ENCODE results near the gene ASCC2.

DNA sequence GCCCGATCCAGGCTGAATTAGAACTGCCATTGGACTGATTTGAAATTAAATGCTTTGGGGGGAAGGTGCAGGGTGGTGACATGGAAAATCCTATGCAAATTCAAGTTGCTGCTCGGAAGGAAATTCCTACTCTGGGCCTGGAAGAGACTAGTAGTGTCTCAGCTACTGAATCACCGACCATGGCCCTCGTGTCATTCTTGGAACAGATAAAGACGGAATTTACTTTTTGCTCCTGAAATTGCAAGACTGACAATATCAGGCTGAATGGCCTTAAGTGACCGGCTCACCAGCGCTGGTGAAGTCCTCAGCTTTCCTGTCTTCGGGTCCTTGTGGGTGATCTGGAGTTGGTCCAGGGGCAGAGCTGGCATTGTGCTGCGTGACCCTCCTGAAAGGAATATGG lies 6.1 kb downstream of the ASCC2 start:
- TF ChIP-seq MAZ (IDR thresholded peaks at IDR 0.05; ENCODE audit: borderline replicate concordance, low read depth, low read length), result no peak
- no peak for TF ChIP-seq POLR2A (IDR thresholded peaks at IDR 0.05; ENCODE audit: low read depth, low read length)
- TF ChIP-seq, protein P1, sequence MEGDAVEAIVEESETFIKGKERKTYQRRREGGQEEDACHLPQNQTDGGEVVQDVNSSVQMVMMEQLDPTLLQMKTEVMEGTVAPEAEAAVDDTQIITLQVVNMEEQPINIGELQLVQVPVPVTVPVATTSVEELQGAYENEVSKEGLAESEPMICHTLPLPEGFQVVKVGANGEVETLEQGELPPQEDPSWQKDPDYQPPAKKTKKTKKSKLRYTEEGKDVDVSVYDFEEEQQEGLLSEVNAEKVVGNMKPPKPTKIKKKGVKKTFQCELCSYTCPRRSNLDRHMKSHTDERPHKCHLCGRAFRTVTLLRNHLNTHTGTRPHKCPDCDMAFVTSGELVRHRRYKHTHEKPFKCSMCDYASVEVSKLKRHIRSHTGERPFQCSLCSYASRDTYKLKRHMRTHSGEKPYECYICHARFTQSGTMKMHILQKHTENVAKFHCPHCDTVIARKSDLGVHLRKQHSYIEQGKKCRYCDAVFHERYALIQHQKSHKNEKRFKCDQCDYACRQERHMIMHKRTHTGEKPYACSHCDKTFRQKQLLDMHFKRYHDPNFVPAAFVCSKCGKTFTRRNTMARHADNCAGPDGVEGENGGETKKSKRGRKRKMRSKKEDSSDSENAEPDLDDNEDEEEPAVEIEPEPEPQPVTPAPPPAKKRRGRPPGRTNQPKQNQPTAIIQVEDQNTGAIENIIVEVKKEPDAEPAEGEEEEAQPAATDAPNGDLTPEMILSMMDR (conservative IDR thresholded peaks at IDR 0.05; ENCODE audit: low read depth, low read length), result no peak
- no peak for TF ChIP-seq RCOR1 (IDR thresholded peaks at IDR 0.05; ENCODE audit: insufficient replicate concordance, low read length)
- no peak for TF ChIP-seq RFX5 (IDR thresholded peaks at IDR 0.05; ENCODE audit: low read depth, low read length)
- no peak for TF ChIP-seq CEBPB (IDR thresholded peaks at IDR 0.05; ENCODE audit: low read depth, low read length)
- TF ChIP-seq, protein P2, sequence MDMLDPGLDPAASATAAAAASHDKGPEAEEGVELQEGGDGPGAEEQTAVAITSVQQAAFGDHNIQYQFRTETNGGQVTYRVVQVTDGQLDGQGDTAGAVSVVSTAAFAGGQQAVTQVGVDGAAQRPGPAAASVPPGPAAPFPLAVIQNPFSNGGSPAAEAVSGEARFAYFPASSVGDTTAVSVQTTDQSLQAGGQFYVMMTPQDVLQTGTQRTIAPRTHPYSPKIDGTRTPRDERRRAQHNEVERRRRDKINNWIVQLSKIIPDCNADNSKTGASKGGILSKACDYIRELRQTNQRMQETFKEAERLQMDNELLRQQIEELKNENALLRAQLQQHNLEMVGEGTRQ (IDR thresholded peaks at IDR 0.05; ENCODE audit: low read depth, low read length), result no peak
- no peak for TF ChIP-seq RAD21 (IDR thresholded peaks at IDR 0.05; ENCODE audit: low read length)
- no peak for TF ChIP-seq NFE2L2 (IDR thresholded peaks at IDR 0.05; ENCODE audit: low read depth, low read length)
- TF ChIP-seq CHD1 (IDR thresholded peaks at IDR 0.05; ENCODE audit: low read depth, low read length), result no peak
- no peak for TF ChIP-seq BHLHE40 (IDR thresholded peaks at IDR 0.05; ENCODE audit: low read depth, low read length)
- TF ChIP-seq SMC3 (IDR thresholded peaks at IDR 0.05; ENCODE audit: low read depth, low read length), result no peak

Data from IMR-90 (cell line).